MM.1S (cell line): ENCODE measurements around the gene NMNAT1.

ENCODE experiments used
- DNase-seq: peaks from one replicate; pipeline ENCODE4 v3.0.0-alpha.2; 2015
- H2AFZ ChIP-seq: fragments of 300-600 bp; sonication (generic); 2 replicates; pipeline ENCODE4 v1.6.0; 2016; ENCODE audit warnings: antibody characterized with exemption, low read length
- H3F3A ChIP-seq: fragments of 300-600 bp; sonication (generic); 2 replicates; pipeline ENCODE4 v1.6.1; 2016; ENCODE audit warnings: mild to moderate bottlenecking, antibody characterized with exemption, low read length, moderate library complexity, mixed read lengths; ENCODE audit not compliant: insufficient read depth
- H3K27ac ChIP-seq: fragments of 300-600 bp; sonication (generic); 2 replicates; pipeline ENCODE4 v1.5.1; 2016; ENCODE audit warnings: mild to moderate bottlenecking, low read length
- H3K27me3 ChIP-seq: fragments of 300-600 bp; sonication (generic); replicated peaks from 2 replicates; pipeline ENCODE4 v1.6.0; 2016; ENCODE audit warnings: low read length; ENCODE audit not compliant: insufficient read depth
- H3K36me3 ChIP-seq: fragments of 300-600 bp; sonication (generic); replicated peaks from 2 replicates; pipeline ENCODE4 v1.6.1; 2016; ENCODE audit warnings: mild to moderate bottlenecking, low read length, mixed read lengths; ENCODE audit not compliant: insufficient read depth
- H3K4me1 ChIP-seq: fragments of 300-600 bp; sonication (generic); 2 replicates; pipeline ENCODE4 v1.6.1; 2016; ENCODE audit warnings: low read length, mixed read lengths
- H3K4me2 ChIP-seq: fragments of 300-600 bp; sonication (generic); 2 replicates; pipeline ENCODE4 v1.6.0; 2016; ENCODE audit warnings: low read depth, low read length
- H3K4me3 ChIP-seq: fragments of 300-600 bp; sonication (generic); 2 replicates; pipeline ENCODE4 v1.5.1; 2016; ENCODE audit warnings: low read length, mixed read lengths
- H3K79me2 ChIP-seq: fragments of 300-600 bp; sonication (generic); 2 replicates; pipeline ENCODE4 v1.6.1; 2016; ENCODE audit warnings: mixed run types, low read length, mixed read lengths
- H3K9ac ChIP-seq: fragments of 300-600 bp; sonication (generic); 2 replicates; pipeline ENCODE4 v1.6.1; 2016; ENCODE audit warnings: low read length, mixed read lengths
- H3K9me2 ChIP-seq: fragments of 300-600 bp; sonication (generic); replicated peaks from 2 replicates; pipeline ENCODE4 v1.6.1; 2016; ENCODE audit warnings: mild to moderate bottlenecking, low read length, mixed read lengths; ENCODE audit not compliant: insufficient read depth
- H3K9me3 ChIP-seq: fragments of 300-600 bp; sonication (generic); replicated peaks from 2 replicates; pipeline ENCODE4 v1.6.1; 2016; ENCODE audit warnings: mild to moderate bottlenecking, low read length, mixed read lengths; ENCODE audit not compliant: insufficient read depth
- H4K20me1 ChIP-seq: fragments of 300-600 bp; sonication (generic); 2 replicates; pipeline ENCODE4 v1.6.1; 2016; ENCODE audit warnings: mild to moderate bottlenecking, low read length, moderate library complexity, mixed read lengths; ENCODE audit not compliant: insufficient read depth
- CTCF ChIP-seq: fragments of 300-600 bp; sonication (generic); IDR thresholded peaks from 2 replicates; pipeline ENCODE4 v1.5.1; 2016; ENCODE audit warnings: antibody characterized with exemption, low read length, mixed read lengths
- EZH2 ChIP-seq: fragments of 300-600 bp; sonication (generic); optimal IDR thresholded peaks from 2 replicates; pipeline ENCODE3; 2017; ENCODE audit warnings: low read depth, mild to moderate bottlenecking, antibody characterized with exemption, low read length, mixed read lengths
- EZH2phosphoT487 ChIP-seq: fragments of 300-600 bp; sonication (generic); IDR thresholded peaks from 2 replicates; pipeline ENCODE4 v1.6.1; 2018; ENCODE audit warnings: antibody characterized with exemption, low read length

The NMNAT1 gene

GRCh38 chr1:9946315-9946714, 3.0 kb downstream of the NMNAT1 start:
- Histone ChIP-seq H3K4me3 (no peak overlapping the region), H3K36me3 (no peaks in the 10 kb centered on the region), H3F3A (peaks cover 7% of the 10 kb centered on the region), H3K9me2 (no peaks in the 10 kb centered on the region), H4K20me1 (no peaks in the 10 kb centered on the region), H2AFZ (no peak overlapping the region), H3K4me1 (peaks cover 8% of the 10 kb centered on the region), H3K27ac (no peak overlapping the region), H3K9ac (no peak overlapping the region), H3K4me2 (no peak overlapping the region), H3K9me3 (no peaks in the 10 kb centered on the region), H3K79me2 (peaks cover 14% of the 10 kb centered on the region), H3K27me3 (no peaks in the 10 kb centered on the region)
- TF ChIP-seq CTCF, result no peak
- TF ChIP-seq EZH2phosphoT487, result no peak
- TF ChIP-seq EZH2, result no peak
- no peak for DNase-seq

GRCh38 chr1:9957726-9958125, 14.5 kb downstream of the NMNAT1 start:
- no peak overlapping the region for H3K9ac ChIP-seq
- TF ChIP-seq EZH2 (no peak), EZH2phosphoT487 (no peak), CTCF (no peak)
- H3K79me2 ChIP-seq, result no peaks in the 10 kb centered on the region
- H3K27ac ChIP-seq, result no peak overlapping the region
- no peak overlapping the region for H2AFZ ChIP-seq
- no peak for DNase-seq
- no peak overlapping the region for H3K4me2 ChIP-seq
- no peaks in the 10 kb centered on the region for H3K36me3 ChIP-seq
- no peaks in the 10 kb centered on the region for H4K20me1 ChIP-seq
- no peaks in the 10 kb centered on the region for H3K9me2 ChIP-seq
- no peaks in the 10 kb centered on the region for H3F3A ChIP-seq
- peaks cover 10% of the 10 kb centered on the region for H3K4me1 ChIP-seq
- H3K9me3 ChIP-seq, result no peaks in the 10 kb centered on the region
- H3K4me3 ChIP-seq, result no peak overlapping the region
- H3K27me3 ChIP-seq, result no peaks in the 10 kb centered on the region

- Histone ChIP-seq H2AFZ (no peak overlapping the region), H3K9ac (no peak overlapping the region), H4K20me1 (no peaks in the 10 kb centered on the region)
Measured at GRCh38 chr1:9960011-9960410, 16.7 kb downstream of the NMNAT1 start.

More at GRCh38 chr1:9960011-9960410, 16.7 kb downstream of the NMNAT1 start:
- no peaks in the 10 kb centered on the region for H3K9me2 ChIP-seq
- H3K9me3 ChIP-seq, result no peaks in the 10 kb centered on the region
- TF ChIP-seq EZH2phosphoT487 (no peak), CTCF (no peak), EZH2 (no peak)
- no peaks in the 10 kb centered on the region for H3F3A ChIP-seq
- H3K4me2 ChIP-seq, result no peak overlapping the region
- H3K27ac ChIP-seq, result no peak overlapping the region
- no peaks in the 10 kb centered on the region for H3K27me3 ChIP-seq
- no peaks in the 10 kb centered on the region for H3K36me3 ChIP-seq
- peaks cover 10% of the 10 kb centered on the region for H3K4me1 ChIP-seq
- no peaks in the 10 kb centered on the region for H3K79me2 ChIP-seq
- no peak overlapping the region for H3K4me3 ChIP-seq
- no peak for DNase-seq
